Measurements from ENCODE around the gene COPG1.
"Not testable (repeated sequence)": the region's sequence is repeated elsewhere in the genome, so short reads cannot be mapped to it uniquely, and the experiment has no call there.

The COPG1 gene

DNA sequence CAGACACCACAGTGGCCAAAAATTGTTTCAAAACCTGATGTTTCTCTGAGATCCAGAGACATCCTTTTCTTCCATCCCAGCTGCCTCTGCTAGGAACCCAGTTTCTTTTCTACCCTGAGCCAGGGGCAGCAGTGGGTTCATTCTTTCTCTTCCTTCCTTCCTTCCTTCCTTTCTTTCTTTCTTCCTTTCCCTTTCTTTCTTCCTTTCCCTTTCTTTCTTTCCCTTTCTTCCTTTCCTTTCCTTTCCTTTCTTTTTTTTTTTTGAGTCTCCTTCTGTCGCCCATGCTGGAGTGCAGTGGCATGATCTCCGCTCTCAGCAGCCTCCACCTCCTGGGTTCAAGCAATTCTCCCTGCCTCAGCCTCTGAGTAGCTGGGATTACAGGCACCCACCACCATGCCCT is 30.7 kb upstream of the COPG1 start:
- TF ChIP-seq, protein P1, sequence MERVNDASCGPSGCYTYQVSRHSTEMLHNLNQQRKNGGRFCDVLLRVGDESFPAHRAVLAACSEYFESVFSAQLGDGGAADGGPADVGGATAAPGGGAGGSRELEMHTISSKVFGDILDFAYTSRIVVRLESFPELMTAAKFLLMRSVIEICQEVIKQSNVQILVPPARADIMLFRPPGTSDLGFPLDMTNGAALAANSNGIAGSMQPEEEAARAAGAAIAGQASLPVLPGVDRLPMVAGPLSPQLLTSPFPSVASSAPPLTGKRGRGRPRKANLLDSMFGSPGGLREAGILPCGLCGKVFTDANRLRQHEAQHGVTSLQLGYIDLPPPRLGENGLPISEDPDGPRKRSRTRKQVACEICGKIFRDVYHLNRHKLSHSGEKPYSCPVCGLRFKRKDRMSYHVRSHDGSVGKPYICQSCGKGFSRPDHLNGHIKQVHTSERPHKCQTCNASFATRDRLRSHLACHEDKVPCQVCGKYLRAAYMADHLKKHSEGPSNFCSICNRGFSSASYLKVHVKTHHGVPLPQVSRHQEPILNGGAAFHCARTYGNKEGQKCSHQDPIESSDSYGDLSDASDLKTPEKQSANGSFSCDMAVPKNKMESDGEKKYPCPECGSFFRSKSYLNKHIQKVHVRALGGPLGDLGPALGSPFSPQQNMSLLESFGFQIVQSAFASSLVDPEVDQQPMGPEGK (CRISPR knock-in tag; IDR thresholded peaks at IDR 0.05; ENCODE audit: borderline replicate concordance): no peak
- TF ChIP-seq SNAI2 (CRISPR knock-in tag; IDR thresholded peaks at IDR 0.05) (no peak), CSDC2 (CRISPR knock-in tag; IDR thresholded peaks at IDR 0.05) (no peak), RARB (CRISPR knock-in tag; IDR thresholded peaks at IDR 0.05) (no peak), OSR1 (CRISPR knock-in tag; IDR thresholded peaks at IDR 0.05) (no peak), ARNTL (CRISPR knock-in tag; IDR thresholded peaks at IDR 0.05; ENCODE audit: borderline replicate concordance, low read depth) (no peak), ZFP30 (CRISPR knock-in tag; IDR thresholded peaks at IDR 0.05) (no peak), ESRRG (CRISPR knock-in tag; IDR thresholded peaks at IDR 0.05) (no peak), ZNF565 (CRISPR knock-in tag; conservative IDR thresholded peaks at IDR 0.05; ENCODE audit: low read depth) (no peak), TCF4 (CRISPR knock-in tag; IDR thresholded peaks at IDR 0.05; ENCODE audit: borderline replicate concordance) (no peak), PPARA (CRISPR knock-in tag; IDR thresholded peaks at IDR 0.05; ENCODE audit: borderline replicate concordance) (no peak), GLIS3 (CRISPR knock-in tag; IDR thresholded peaks at IDR 0.05) (no peak), ZC3H10 (CRISPR knock-in tag; IDR thresholded peaks at IDR 0.05) (no peak)
- TF ChIP-seq, protein P2, sequence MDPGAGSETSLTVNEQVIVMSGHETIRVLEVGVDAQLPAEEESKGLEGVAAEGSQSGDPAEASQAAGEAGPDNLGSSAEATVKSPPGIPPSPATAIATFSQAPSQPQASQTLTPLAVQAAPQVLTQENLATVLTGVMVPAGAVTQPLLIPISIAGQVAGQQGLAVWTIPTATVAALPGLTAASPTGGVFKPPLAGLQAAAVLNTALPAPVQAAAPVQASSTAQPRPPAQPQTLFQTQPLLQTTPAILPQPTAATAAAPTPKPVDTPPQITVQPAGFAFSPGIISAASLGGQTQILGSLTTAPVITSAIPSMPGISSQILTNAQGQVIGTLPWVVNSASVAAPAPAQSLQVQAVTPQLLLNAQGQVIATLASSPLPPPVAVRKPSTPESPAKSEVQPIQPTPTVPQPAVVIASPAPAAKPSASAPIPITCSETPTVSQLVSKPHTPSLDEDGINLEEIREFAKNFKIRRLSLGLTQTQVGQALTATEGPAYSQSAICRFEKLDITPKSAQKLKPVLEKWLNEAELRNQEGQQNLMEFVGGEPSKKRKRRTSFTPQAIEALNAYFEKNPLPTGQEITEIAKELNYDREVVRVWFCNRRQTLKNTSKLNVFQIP (CRISPR knock-in tag; IDR thresholded peaks at IDR 0.05; ENCODE audit: borderline replicate concordance, low read depth): no peak
- TF ChIP-seq, protein P3, sequence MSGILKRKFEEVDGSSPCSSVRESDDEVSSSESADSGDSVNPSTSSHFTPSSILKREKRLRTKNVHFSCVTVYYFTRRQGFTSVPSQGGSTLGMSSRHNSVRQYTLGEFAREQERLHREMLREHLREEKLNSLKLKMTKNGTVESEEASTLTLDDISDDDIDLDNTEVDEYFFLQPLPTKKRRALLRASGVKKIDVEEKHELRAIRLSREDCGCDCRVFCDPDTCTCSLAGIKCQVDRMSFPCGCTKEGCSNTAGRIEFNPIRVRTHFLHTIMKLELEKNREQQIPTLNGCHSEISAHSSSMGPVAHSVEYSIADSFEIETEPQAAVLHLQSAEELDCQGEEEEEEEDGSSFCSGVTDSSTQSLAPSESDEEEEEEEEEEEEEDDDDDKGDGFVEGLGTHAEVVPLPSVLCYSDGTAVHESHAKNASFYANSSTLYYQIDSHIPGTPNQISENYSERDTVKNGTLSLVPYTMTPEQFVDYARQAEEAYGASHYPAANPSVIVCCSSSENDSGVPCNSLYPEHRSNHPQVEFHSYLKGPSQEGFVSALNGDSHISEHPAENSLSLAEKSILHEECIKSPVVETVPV (CRISPR knock-in tag; IDR thresholded peaks at IDR 0.05): no peak
- TF ChIP-seq, protein P4, sequence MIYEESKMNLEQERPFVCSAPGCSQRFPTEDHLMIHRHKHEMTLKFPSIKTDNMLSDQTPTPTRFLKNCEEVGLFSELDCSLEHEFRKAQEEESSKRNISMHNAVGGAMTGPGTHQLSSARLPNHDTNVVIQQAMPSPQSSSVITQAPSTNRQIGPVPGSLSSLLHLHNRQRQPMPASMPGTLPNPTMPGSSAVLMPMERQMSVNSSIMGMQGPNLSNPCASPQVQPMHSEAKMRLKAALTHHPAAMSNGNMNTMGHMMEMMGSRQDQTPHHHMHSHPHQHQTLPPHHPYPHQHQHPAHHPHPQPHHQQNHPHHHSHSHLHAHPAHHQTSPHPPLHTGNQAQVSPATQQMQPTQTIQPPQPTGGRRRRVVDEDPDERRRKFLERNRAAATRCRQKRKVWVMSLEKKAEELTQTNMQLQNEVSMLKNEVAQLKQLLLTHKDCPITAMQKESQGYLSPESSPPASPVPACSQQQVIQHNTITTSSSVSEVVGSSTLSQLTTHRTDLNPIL (CRISPR knock-in tag; IDR thresholded peaks at IDR 0.05; ENCODE audit: low read depth): no peak
- no peak for ATAC-seq

DNA sequence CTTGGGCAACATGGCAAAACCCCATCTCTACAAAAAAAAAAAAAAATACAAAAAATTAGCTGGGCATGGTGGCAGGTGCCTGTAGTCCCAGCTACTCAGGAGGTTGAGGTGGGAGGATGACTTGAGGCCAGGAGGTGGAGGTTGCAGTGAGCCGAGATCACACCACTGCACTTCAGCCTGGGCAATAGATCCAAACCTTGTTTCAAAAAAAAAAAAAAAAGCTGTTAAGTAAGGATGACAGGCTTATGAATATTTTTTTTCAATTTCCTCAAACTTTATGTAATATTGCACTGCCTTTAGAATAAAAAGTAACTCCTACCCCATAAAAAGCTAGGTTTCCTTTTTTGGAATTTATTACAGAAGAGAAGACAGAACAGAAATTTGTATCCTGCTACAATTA is 25.0 kb upstream of the COPG1 start:
- ATAC-seq: not testable (repeated sequence)

DNA sequence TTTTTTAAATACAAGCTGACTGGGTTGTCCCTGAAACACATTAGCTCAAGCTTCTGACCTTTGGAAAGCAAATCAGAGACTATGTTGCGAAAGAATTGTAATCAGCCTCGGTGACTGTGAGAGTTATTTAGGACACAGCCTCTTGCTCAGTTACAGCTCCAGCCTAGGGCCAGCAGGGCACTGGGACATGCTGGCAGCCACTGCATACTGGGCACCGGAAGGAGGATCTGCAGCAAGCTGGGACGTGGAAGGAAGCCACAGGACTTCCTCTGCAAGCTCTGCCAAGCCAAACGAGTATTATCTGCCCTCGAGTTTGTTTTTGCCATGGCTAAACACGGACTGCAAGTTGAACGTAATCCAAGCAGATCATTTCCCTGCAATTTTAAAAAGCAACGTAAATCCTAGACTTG is 24.4 kb upstream of the COPG1 start:
- TF ChIP-seq ZNF70 (CRISPR knock-in tag; IDR thresholded peaks at IDR 0.05) (no peak), ISL1 (CRISPR knock-in tag; IDR thresholded peaks at IDR 0.05) (no peak), ZNF8 (CRISPR knock-in tag; IDR thresholded peaks at IDR 0.05) (no peak), ARNTL (CRISPR knock-in tag; IDR thresholded peaks at IDR 0.05; ENCODE audit: borderline replicate concordance, low read depth) (no peak)
- TF ChIP-seq, protein P2 (CRISPR knock-in tag; IDR thresholded peaks at IDR 0.05; ENCODE audit: borderline replicate concordance, low read depth): no peak
- TF ChIP-seq, protein P1 (CRISPR knock-in tag; IDR thresholded peaks at IDR 0.05; ENCODE audit: borderline replicate concordance): no peak
- peak; percentile 67 for ATAC-seq

DNA sequence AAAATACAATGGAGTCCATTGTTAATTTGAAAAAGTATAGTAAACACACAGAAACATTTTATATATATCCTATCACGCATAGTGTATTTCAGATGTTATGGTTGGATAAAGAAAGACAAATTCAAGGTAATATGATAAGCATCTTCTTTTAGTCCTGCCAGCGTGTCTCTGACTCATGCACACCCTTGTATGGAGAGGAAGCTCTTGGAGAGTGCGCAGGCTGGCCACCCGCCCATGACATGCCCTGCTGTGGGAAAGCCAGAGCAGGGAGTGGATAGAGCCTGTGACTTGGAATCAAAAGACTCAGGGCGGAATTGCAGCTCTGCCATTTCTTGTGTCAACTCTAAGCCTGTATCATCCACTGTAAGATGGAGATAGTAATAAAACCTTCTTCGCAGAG is 23.0 kb upstream of the COPG1 start:
- ATAC-seq: peak; percentile 93
- 0 out of 2 replicates have a peak, but pooled peaks have one; percentile 45 for TF ChIP-seq CSDC2 (CRISPR knock-in tag; IDR thresholded peaks at IDR 0.05)
- no peak for TF ChIP-seq ZNF565 (CRISPR knock-in tag; conservative IDR thresholded peaks at IDR 0.05; ENCODE audit: low read depth)
- TF ChIP-seq, protein P1 (CRISPR knock-in tag; IDR thresholded peaks at IDR 0.05; ENCODE audit: borderline replicate concordance): no peak

Measured in SK-N-SH treated with all-trans-retinoic acid at 6 μM for 48 hours (cell line).